Left ventricle myocardium inferior (tissue), 1 donor: ENCODE results near the gene CTRB1. TPM values are rescaled to one million over a fixed set of nuclear protein-coding genes. Genes with fewer than 3 reads are reported as not detected.
"Not testable (repeated sequence)": the region's sequence is repeated elsewhere in the genome, so short reads cannot be mapped to it uniquely, and the experiment has no call there.

Experiments
- DNase-seq: peaks from one replicate; pipeline ENCODE4 v3.0.0-alpha.2; 2020
- H3K27ac ChIP-seq: fragments of 200-600 bp; replicated peaks from 2 replicates; pipeline ENCODE4 v1.8.0; 2021
- H3K27me3 ChIP-seq: fragments of 200-600 bp; 2 replicates; pipeline ENCODE4 v1.8.0; 2021; ENCODE audit warnings: low read depth
- H3K36me3 ChIP-seq: fragments of 200-600 bp; 2 replicates; pipeline ENCODE4 v1.8.0; 2021
- H3K4me1 ChIP-seq: fragments of 200-600 bp; 2 replicates; pipeline ENCODE4 v1.8.0; 2021
- H3K4me3 ChIP-seq: fragments of 200-600 bp; 2 replicates; pipeline ENCODE4 v1.8.0; 2021; ENCODE audit warnings: mild to moderate bottlenecking, moderate library complexity
- H3K9me3 ChIP-seq: fragments of 200-600 bp; replicated peaks from 2 replicates; pipeline ENCODE4 v1.8.0; 2021
- CTCF ChIP-seq: fragments of 200-600 bp; IDR thresholded peaks from 2 replicates; pipeline ENCODE4 v1.8.0; 2021; ENCODE audit warnings: antibody characterized with exemption, mild to moderate bottlenecking, borderline replicate concordance
- intact Hi-C: fragments of 100-400 bp; cut with micrococcal nuclease; formaldehyde crosslinking; loops from one replicate; pipeline ENCODE4 v1.11.0; 2022
- total RNA-seq: library from RNA; stranded (reverse); fragmentation: NEBNext Ultra II Directional; extraction: Animal tissue kit (Norgen Biotek cat#: 25700); gene quantifications from one replicate; pipeline ENCODE4 v1.2.1, GENCODE V29; 2021
- donor health status: DM: no; HTN: yes; CAD: no; lungs with severe emphysema.

Gene CTRB1
- total RNA-seq, 1 donor from 2014 or later, result not detected

- TF ChIP-seq CTCF, result no peak
- intact Hi-C loops, result no loop called here
- Histone ChIP-seq H3K27ac (no peak overlapping the region), H3K36me3 (no peaks in the 10 kb centered on the region), H3K4me1 (no peaks in the 10 kb centered on the region), H3K9me3 (no peaks in the 10 kb centered on the region), H3K27me3 (peaks cover 12% of the 10 kb centered on the region), H3K4me3 (no peak overlapping the region)
- no peak for DNase-seq
Observed at GRCh38 chr16:75209944-75210343, 8.8 kb upstream of the CTRB1 start.

- intact Hi-C loops, H3K36me3 ChIP-seq, DNase-seq, H3K4me1 ChIP-seq, H3K27me3 ChIP-seq, H3K27ac ChIP-seq, H3K4me3 ChIP-seq, H3K9me3 ChIP-seq: not testable (repeated sequence)
Observed at GRCh38 chr16:75211286-75211685, 7.5 kb upstream of the CTRB1 start.

- intact Hi-C loops, result no loop called here
- no peaks in the 10 kb centered on the region for H3K27me3 ChIP-seq
- no peaks in the 10 kb centered on the region for H3K9me3 ChIP-seq
Observed at GRCh38 chr16:75216127-75216526, 2.7 kb upstream of the CTRB1 start.

GRCh38 chr16:75216576-75216975, 2.2 kb upstream of the CTRB1 start:
- no peaks in the 10 kb centered on the region for H3K36me3 ChIP-seq
- no peak overlapping the region for H3K27ac ChIP-seq
- H3K9me3 ChIP-seq, result no peaks in the 10 kb centered on the region
- no peaks in the 10 kb centered on the region for H3K4me1 ChIP-seq
- H3K27me3 ChIP-seq, result no peaks in the 10 kb centered on the region
- DNase-seq, result no peak
- no peak for TF ChIP-seq CTCF
- intact Hi-C loops, result no loop called here
- no peak overlapping the region for H3K4me3 ChIP-seq

More at GRCh38 chr16:75216127-75216526, 2.7 kb upstream of the CTRB1 start:
- Histone ChIP-seq H3K4me1 (no peaks in the 10 kb centered on the region), H3K36me3 (no peaks in the 10 kb centered on the region), H3K27ac (no peak overlapping the region), H3K4me3 (no peak overlapping the region)
- DNase-seq, result no peak
- no peak for TF ChIP-seq CTCF

- TF ChIP-seq CTCF, result no peak
- Histone ChIP-seq H3K27me3 (no peaks in the 10 kb centered on the region), H3K4me3 (no peak overlapping the region), H3K36me3 (no peaks in the 10 kb centered on the region), H3K27ac (no peak overlapping the region), H3K4me1 (no peaks in the 10 kb centered on the region), H3K9me3 (no peaks in the 10 kb centered on the region)
- no peak for DNase-seq
- intact Hi-C loops, result no loop called here
Observed at GRCh38 chr16:75217389-75217851, 1.4 kb upstream of the CTRB1 start.

- intact Hi-C loops, result no loop called here
- Histone ChIP-seq H3K27ac (no peak overlapping the region), H3K4me1 (no peaks in the 10 kb centered on the region), H3K4me3 (no peak overlapping the region), H3K27me3 (no peaks in the 10 kb centered on the region), H3K9me3 (no peaks in the 10 kb centered on the region), H3K36me3 (no peaks in the 10 kb centered on the region)
- TF ChIP-seq CTCF, result no peak
- no peak for DNase-seq
Observed at GRCh38 chr16:75219088-75219487, 300 bp downstream of the CTRB1 start.
